Astrocyte (in vitro differentiated cells and primary cell): ENCODE measurements around the gene PAGE1.

Source experiments
- EZH2 ChIP-seq: IDR thresholded peaks from 2 replicates; pipeline ENCODE4 v1.6.1; 2012; ENCODE audit warnings: mild to moderate bottlenecking, low read length, inconsistent platforms; ENCODE audit not compliant: insufficient read depth
- TF ChIP-seq, protein P1 (sequence below): IDR thresholded peaks from 2 replicates; pipeline ENCODE4 v1.5.1; 2011; ENCODE audit warnings: low read depth, mild to moderate bottlenecking, inconsistent platforms, low read length, moderate library complexity; ENCODE audit not compliant: insufficient read depth

DNA sequence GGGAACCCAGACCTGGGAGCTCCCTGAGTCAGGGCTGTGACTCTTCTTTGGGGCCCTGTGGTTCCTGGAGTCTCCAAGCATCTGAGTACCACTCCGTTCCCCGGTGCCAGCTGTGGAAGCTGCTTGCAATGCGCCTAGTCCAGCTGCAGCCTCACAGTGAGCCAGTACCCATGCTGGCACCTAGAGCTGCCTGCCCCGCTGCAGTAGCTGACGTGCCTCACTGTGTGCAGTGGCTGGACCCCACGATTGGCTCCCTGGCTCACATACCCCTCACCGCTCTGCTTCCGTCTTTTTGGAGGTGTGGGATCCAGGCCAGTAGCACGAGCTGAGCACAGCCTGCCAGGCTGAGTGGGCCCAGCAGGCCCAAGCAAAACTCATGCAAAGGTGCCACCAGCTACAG, 32.1 kb upstream of the PAGE1 start:
- TF ChIP-seq, protein P1, sequence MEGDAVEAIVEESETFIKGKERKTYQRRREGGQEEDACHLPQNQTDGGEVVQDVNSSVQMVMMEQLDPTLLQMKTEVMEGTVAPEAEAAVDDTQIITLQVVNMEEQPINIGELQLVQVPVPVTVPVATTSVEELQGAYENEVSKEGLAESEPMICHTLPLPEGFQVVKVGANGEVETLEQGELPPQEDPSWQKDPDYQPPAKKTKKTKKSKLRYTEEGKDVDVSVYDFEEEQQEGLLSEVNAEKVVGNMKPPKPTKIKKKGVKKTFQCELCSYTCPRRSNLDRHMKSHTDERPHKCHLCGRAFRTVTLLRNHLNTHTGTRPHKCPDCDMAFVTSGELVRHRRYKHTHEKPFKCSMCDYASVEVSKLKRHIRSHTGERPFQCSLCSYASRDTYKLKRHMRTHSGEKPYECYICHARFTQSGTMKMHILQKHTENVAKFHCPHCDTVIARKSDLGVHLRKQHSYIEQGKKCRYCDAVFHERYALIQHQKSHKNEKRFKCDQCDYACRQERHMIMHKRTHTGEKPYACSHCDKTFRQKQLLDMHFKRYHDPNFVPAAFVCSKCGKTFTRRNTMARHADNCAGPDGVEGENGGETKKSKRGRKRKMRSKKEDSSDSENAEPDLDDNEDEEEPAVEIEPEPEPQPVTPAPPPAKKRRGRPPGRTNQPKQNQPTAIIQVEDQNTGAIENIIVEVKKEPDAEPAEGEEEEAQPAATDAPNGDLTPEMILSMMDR: no peak
- TF ChIP-seq EZH2: no peak
